H1 (cell line): ENCODE measurements around the gene BAIAP2. TPM values are rescaled to one million over a fixed set of nuclear protein-coding genes. Genes with fewer than 3 reads are reported as not detected.

Experiments
- CTCF ChIA-PET: fragments of 300-600 bp; sonication (Branson Sonifier 250); formaldehyde crosslinking; loops from one replicate; lab custom pipeline; 2021; ENCODE audit not compliant: partially characterized antibody; lab: Charles Lee
- POLR2A ChIA-PET: fragments of 300-600 bp; sonication (Branson Sonifier 250); formaldehyde crosslinking; loops from one replicate; lab custom pipeline; 2021; ENCODE audit warnings: inconsistent platforms; ENCODE audit not compliant: partially characterized antibody; lab: Charles Lee
- DNase-seq, 2 experiments: peaks; one replicate each; pipeline versions ENCODE4 v3.0.0 to v3.0.0-alpha.2; 2010 to 2022; ENCODE audit warnings: low spot score in 2 of 2, low read depth in 1 of 2, mixed read lengths in 1 of 2
- FAIRE-seq: peaks from 2 replicates; lab custom pipeline; 2011; peaks lifted over from hg19 to GRCh38; lab: Jason Lieb, UNC
- H2AFZ ChIP-seq: 2 replicates; pipeline ENCODE4 v1.8.1; 2012; ENCODE audit warnings: low read length, inconsistent platforms
- H2AK5ac ChIP-seq: 2 replicates; pipeline ENCODE4 v1.6.1; 2013; ENCODE audit warnings: low read depth, low read length
- H2BK120ac ChIP-seq: replicated peaks from 2 replicates; pipeline ENCODE3; 2013; ENCODE audit warnings: low read depth, low read length, inconsistent platforms
- H2BK12ac ChIP-seq: 2 replicates; pipeline ENCODE4 v1.6.1; 2013; ENCODE audit warnings: low read depth, low read length
- H2BK15ac ChIP-seq: 2 replicates; pipeline ENCODE4 v1.6.1; 2013; ENCODE audit warnings: low read length
- H2BK20ac ChIP-seq: 2 replicates; pipeline ENCODE4 v1.6.1; 2013; ENCODE audit warnings: low read length
- H2BK5ac ChIP-seq: 2 replicates; pipeline ENCODE4 v1.6.1; 2013; ENCODE audit warnings: low read depth, low read length
- H3K14ac ChIP-seq: 2 replicates; pipeline ENCODE4 v1.6.1; 2013; ENCODE audit warnings: inconsistent platforms; ENCODE audit not compliant: insufficient read length
- H3K18ac ChIP-seq: 2 replicates; pipeline ENCODE4 v1.6.1; 2013; ENCODE audit warnings: low read length; ENCODE audit errors: extremely low read depth
- H3K23ac ChIP-seq: 2 replicates; pipeline ENCODE4 v1.6.1; 2013; ENCODE audit warnings: inconsistent platforms; ENCODE audit not compliant: insufficient read length
- H3K23me2 ChIP-seq: 2 replicates; pipeline ENCODE4 v1.6.1; 2013; ENCODE audit warnings: low read depth, low read length
- H3K27ac ChIP-seq: 2 replicates; pipeline ENCODE4 v1.6.1; 2011; ENCODE audit warnings: low read depth, low read length, inconsistent platforms
- H3K27me3 ChIP-seq, 4 experiments: replicated peaks in 1 of 4; 1 replicate in 1 of 4; 2 replicates in 3 of 4; pipeline versions ENCODE4 v1.6.1 to v1.8.1; 2011 to 2013; ENCODE audit warnings: low read length in 3 of 4, mild to moderate bottlenecking in 3 of 4, inconsistent platforms in 2 of 4, mixed read lengths in 2 of 4, moderate library complexity in 1 of 4; ENCODE audit not compliant: control insufficient read depth in 3 of 4, insufficient read depth in 3 of 4; ENCODE audit errors: extremely low read depth in 1 of 4
- H3K36me3 ChIP-seq, 4 experiments: 2 replicates each; pipeline versions ENCODE4 v1.6.1 to v1.8.1; 2011 to 2013; ENCODE audit warnings: mild to moderate bottlenecking in 4 of 4, low read length in 3 of 4, moderate library complexity in 2 of 4, control low read depth in 1 of 4, inconsistent platforms in 1 of 4; ENCODE audit not compliant: insufficient read depth in 4 of 4, control insufficient read depth in 2 of 4
- H3K4ac ChIP-seq: replicated peaks from 2 replicates; pipeline ENCODE3; 2013; ENCODE audit warnings: low read length, low read depth, mixed read lengths, inconsistent platforms; ENCODE audit not compliant: insufficient read length
- H3K4me1 ChIP-seq, 4 experiments: replicated peaks in 1 of 4; 1 replicate in 1 of 4; 2 replicates in 3 of 4; pipeline versions ENCODE4 v1.6.1 to v1.8.1; 2011 to 2013; ENCODE audit warnings: low read length in 3 of 4, inconsistent platforms in 2 of 4, mixed read lengths in 1 of 4; ENCODE audit not compliant: insufficient read depth in 4 of 4, control insufficient read depth in 3 of 4
- H3K4me2 ChIP-seq, 2 experiments: 2 replicates each; pipeline versions ENCODE4 v1.6.1 to v1.8.1; 2011 to 2013; ENCODE audit warnings: low read depth in 2 of 2, low read length in 2 of 2, control low read depth in 1 of 2, inconsistent platforms in 1 of 2, mild to moderate bottlenecking in 1 of 2; ENCODE audit not compliant: insufficient read depth in 1 of 2
- H3K4me3 ChIP-seq, 4 experiments: fragments of 200-600, 300-600 bp in 1 of 4; sonication (generic), shearing (Covaris generic), sonication (Bioruptor Twin) in 1 of 4; 2 replicates each; pipeline versions ENCODE4 v1.5.1 to v1.8.1; 2011 to 2016; ENCODE audit warnings: low read length in 4 of 4, low read depth in 3 of 4, control low read depth in 2 of 4, inconsistent platforms in 2 of 4, mild to moderate bottlenecking in 2 of 4, mixed read lengths in 1 of 4, moderate library complexity in 1 of 4; ENCODE audit not compliant: insufficient read depth in 2 of 4; ENCODE audit errors: extremely low read depth in 1 of 4
- H3K56ac ChIP-seq: replicated peaks from 2 replicates; pipeline ENCODE3; 2013; ENCODE audit warnings: low read depth, mild to moderate bottlenecking, mixed read lengths, low read length, inconsistent platforms; ENCODE audit not compliant: insufficient read length
- H3K79me1 ChIP-seq: 2 replicates; pipeline ENCODE4 v1.6.1; 2013; ENCODE audit warnings: low read depth, low read length, control low read depth
- H3K79me2 ChIP-seq, 2 experiments: 2 replicates each; pipeline versions ENCODE4 v1.6.1 to v1.8.1; 2012 to 2013; ENCODE audit warnings: low read length in 2 of 2, mild to moderate bottlenecking in 2 of 2, inconsistent platforms in 1 of 2; ENCODE audit not compliant: insufficient read depth in 2 of 2, control insufficient read depth in 1 of 2
- H3K9ac ChIP-seq, 4 experiments: replicated peaks in 1 of 4; 1 replicate in 1 of 4; 2 replicates in 3 of 4; pipeline versions ENCODE4 v1.6.1 to v1.8.1; 2011 to 2013; ENCODE audit warnings: low read depth in 3 of 4, low read length in 3 of 4, control low read depth in 2 of 4, mild to moderate bottlenecking in 2 of 4, moderate library complexity in 2 of 4, inconsistent platforms in 1 of 4; ENCODE audit errors: extremely low read depth in 1 of 4
- H3K9me3 ChIP-seq, 2 experiments: 2 replicates each; pipeline versions ENCODE4 v1.6.1 to v1.8.1; 2012 to 2013; ENCODE audit warnings: mild to moderate bottlenecking in 2 of 2, moderate library complexity in 2 of 2, control low read depth in 1 of 2, inconsistent platforms in 1 of 2, low read depth in 1 of 2, low read length in 1 of 2, mixed read lengths in 1 of 2; ENCODE audit not compliant: insufficient read depth in 2 of 2
- H4K20me1 ChIP-seq, 2 experiments: replicated peaks in 1 of 2; 2 replicates each; pipeline versions ENCODE3 to v1.8.1; 2011 to 2013; ENCODE audit warnings: inconsistent platforms in 2 of 2, low read length in 2 of 2, mild to moderate bottlenecking in 1 of 2; ENCODE audit not compliant: insufficient read depth in 2 of 2, control insufficient read depth in 1 of 2
- H4K5ac ChIP-seq: 2 replicates; pipeline ENCODE4 v1.6.1; 2013; ENCODE audit warnings: low read length, low read depth, mixed read lengths, inconsistent platforms; ENCODE audit not compliant: insufficient read length
- H4K8ac ChIP-seq: 2 replicates; pipeline ENCODE4 v1.8.0; 2013; ENCODE audit warnings: mild to moderate bottlenecking, moderate library complexity, low read length, inconsistent platforms; ENCODE audit not compliant: insufficient read depth; ENCODE audit errors: extremely low read depth
- H4K91ac ChIP-seq: replicated peaks from 2 replicates; pipeline ENCODE3; 2013; ENCODE audit warnings: low read length, mixed read lengths, inconsistent platforms; ENCODE audit not compliant: insufficient read length
- WGBS, 2 experiments: shearing (Covaris generic) in 1 of 2; methylation state at CpG; one replicate each; pipeline versions ENCODE4 v1.1.6 to v1.1.7; 2013 to 2015; ENCODE audit warnings: low lambda C conversion rate in 2 of 2, mixed read lengths in 2 of 2, inconsistent platforms in 1 of 2, low coverage in 1 of 2, missing lambda C conversion rate in 1 of 2; ENCODE audit not compliant: insufficient replicate concordance in 2 of 2, insufficient coverage in 1 of 2, insufficient read length in 1 of 2; ENCODE audit errors: extremely low coverage in 1 of 2, missing lambda C conversion rate in 1 of 2; 5-methylcytosine and 5-hydroxymethylcytosine counted together
- polyA plus RNA-seq, 7 experiments: library from polyadenylated mRNA; depleted of rRNA in 3 of 7; stranded (reverse) in 5 of 7; unstranded in 2 of 7; fragments of >200 nt in 5 of 7; fragments of 200-250 nt in 2 of 7; gene quantifications; 1 replicate in 5 of 7; 2 replicates in 1 of 7; 4 replicates in 1 of 7; pipeline versions ENCODE4 v1.2.1 to v1.2.3, GENCODE V29; 2011 to 2013; ENCODE audit warnings: missing spikeins in 2 of 7, mixed read lengths in 2 of 7
- total RNA-seq: library from RNA; stranded (reverse); fragmentation: NEBNext Ultra II Directional; extraction: Animal tissue kit (Norgen Biotek cat#: 25700); gene quantifications from 2 replicates; pipeline ENCODE4 v1.2.1, GENCODE V29; 2021

BAIAP2 gene
- total and polyA plus RNA-seq, 2 of the 8 experiments (the other 6 are each of a cell fraction or from before 2014, with no cell fraction given): 10.0 to 22.8 TPM

DNA sequence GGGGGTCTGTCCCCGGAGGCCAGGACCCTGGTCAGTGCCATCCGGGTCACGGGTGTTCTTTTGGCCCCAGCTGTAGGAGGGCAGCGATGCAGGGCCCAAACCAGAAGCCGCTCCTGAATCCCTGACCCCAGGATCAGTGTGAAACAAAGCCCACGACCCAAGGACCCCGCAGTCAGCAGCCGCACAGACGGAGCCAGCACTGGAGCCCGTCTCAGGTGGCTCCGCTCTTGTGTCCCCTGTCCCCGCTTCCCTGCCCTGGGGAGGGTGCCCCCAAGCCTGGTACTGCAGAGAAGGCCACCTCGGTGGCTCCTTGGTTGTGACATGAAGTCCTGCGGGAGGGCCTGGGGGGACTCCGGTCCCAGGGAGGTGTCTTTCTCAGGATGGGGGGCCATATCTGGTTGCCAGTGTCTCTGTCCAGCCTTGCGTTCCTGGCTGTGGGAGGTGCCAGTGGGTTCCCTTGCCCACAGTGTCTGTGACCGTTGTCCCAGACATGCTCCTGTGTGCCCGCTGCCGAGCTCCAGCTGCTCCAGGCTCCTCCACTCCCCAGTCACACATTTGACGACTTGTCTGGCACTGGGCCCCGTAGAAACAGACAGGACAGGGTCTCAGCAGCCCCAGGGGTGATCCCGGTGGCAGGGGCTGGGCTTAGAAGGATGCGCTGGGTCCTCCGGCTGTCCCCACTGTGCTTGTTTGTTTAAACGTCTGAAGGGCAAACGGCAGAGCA, 33.6 kb downstream of the BAIAP2 start:
- Histone ChIP-seq H2BK120ac (no peak overlapping the region), H2AFZ (no peak overlapping the region), H3K18ac (no peak overlapping the region), H4K8ac (peak overlapping the region; percentile 68; the same call in 1 of the 2 replicates), H3K4me1 (peaks cover 0 to 12% (median 5%) of the 10 kb centered on the region in 4 experiments; a peak in 4 of 7 replicates), H3K79me2 (no peaks in the 10 kb centered on the region), H4K20me1 (peaks cover 1 to 2% of the 10 kb centered on the region in 2 experiments), H3K4me2 (no peak overlapping the region), H3K27ac (no peak overlapping the region), H3K56ac (no peak overlapping the region), H2BK5ac (no peak overlapping the region), H3K23me2 (no peaks in the 10 kb centered on the region), H2BK12ac (no peak overlapping the region), H2BK20ac (no peak overlapping the region), H3K14ac (no peak overlapping the region), H3K4me3 (no peak overlapping the region), H4K5ac (no peak overlapping the region), H2AK5ac (no peak overlapping the region), H4K91ac (no peak overlapping the region), H3K79me1 (peaks cover 7% of the 10 kb centered on the region; the same call in 1 of the 2 replicates), H2BK15ac (no peak overlapping the region), H3K9ac (no peak overlapping the region), H3K27me3 (no peaks in the 10 kb centered on the region), H3K4ac (no peak overlapping the region), H3K23ac (no peak overlapping the region), H3K9me3 (no peaks in the 10 kb centered on the region), H3K36me3 (no peaks in the 10 kb centered on the region)
- DNase-seq (no peak), FAIRE-seq (no peak)
- POLR2A ChIA-PET: no interaction called here
- 89% methylated on average over 26 of the region's 26 CpGs; no CpG with 5 or more reads in 1 of the 2 experiments for WGBS, 2 experiments
- CTCF ChIA-PET: interaction anchor here (0.7 to 1.9 kb wide), 5 partner anchors 9 to 31 kb away, joined by 3 to 8 read pairs (median 4); no protein-coding TSS in a partner anchor
